Measurements from ENCODE around the gene IGFALS. TPM values are rescaled to one million over a fixed set of nuclear protein-coding genes. Genes with fewer than 3 reads are reported as not detected.

The IGFALS gene
- total RNA-seq, 3 donors from 2014 or later: 0.32 to 0.44 (median 0.33) TPM

Other genes with a start within 250 kb of the IGFALS start
- 10 to 100 TPM; 17.0 to 30.1 (median 23.9) TPM for gene IFT140, start 181.6 kb downstream of the IGFALS start, total RNA-seq
- 10 to 100 TPM in 2 of 3 donors, 1 to 10 TPM in 1; 9.6 to 13.8 (median 10.8) TPM for gene CRAMP1, start 181.3 kb downstream of the IGFALS start, total RNA-seq
- 10 to 100 TPM; 19.2 to 44.2 (median 36.0) TPM for gene JPT2, start 115.4 kb downstream of the IGFALS start, total RNA-seq
- 10 to 100 TPM; 41.1 to 82.6 (median 71.6) TPM for gene MAPK8IP3, start 87.5 kb downstream of the IGFALS start, total RNA-seq
- 100 to 1,000 TPM in 2 of 3 donors, 10 to 100 TPM in 1; 86.6 to 119 (median 115) TPM for gene NME3, start 22.2 kb downstream of the IGFALS start, total RNA-seq
- gene EME2, start 20.9 kb downstream of the IGFALS start, total RNA-seq: 10 to 100 TPM in 2 of 3 donors, 1 to 10 TPM in 1; 4.6 to 17.4 (median 14.0) TPM
- gene MRPS34, start 20.6 kb downstream of the IGFALS start, total RNA-seq: 10 to 100 TPM; 85.9 to 95.4 (median 87.8) TPM
- gene SPSB3, start 11.1 kb downstream of the IGFALS start, total RNA-seq: 100 to 1,000 TPM in 1 of 3 donors, 10 to 100 TPM in 2; 84.9 to 107 (median 88.5) TPM
- gene NUBP2, start 10.7 kb downstream of the IGFALS start, total RNA-seq: 10 to 100 TPM; 61.6 to 82.6 (median 80.3) TPM
- 100 to 1,000 TPM in 1 of 3 donors, 10 to 100 TPM in 2; 61.9 to 114 (median 74.7) TPM for gene HAGH, start 33.1 kb upstream of the IGFALS start, total RNA-seq
- 10 to 100 TPM; 27.2 to 35.4 (median 29.7) TPM for gene FAHD1, start 33.5 kb upstream of the IGFALS start, total RNA-seq
- not detected for gene MEIOB, start 78.5 kb upstream of the IGFALS start, total RNA-seq
- gene HS3ST6, start 124.7 kb upstream of the IGFALS start, total RNA-seq: not detected
- gene MSRB1, start 149.5 kb upstream of the IGFALS start, total RNA-seq: 10 to 100 TPM; 12.1 to 17.4 (median 17.0) TPM
- not detected for gene RPL3L, start 161.0 kb upstream of the IGFALS start, total RNA-seq
- 100 to 1,000 TPM; 114 to 233 (median 144) TPM for gene NDUFB10, start 165.8 kb upstream of the IGFALS start, total RNA-seq
- gene RPS2, start 171.1 kb upstream of the IGFALS start, total RNA-seq: 1,000 to 10,000 TPM; 1,340 to 2,607 (median 1,661) TPM
- gene RNF151, start 173.2 kb upstream of the IGFALS start, total RNA-seq: under 1 TPM in 1 of 3 donors, not detected in 2; 0.98 TPM
- 10 to 100 TPM; 32.9 to 42.3 (median 33.1) TPM for gene TBL3, start 178.3 kb upstream of the IGFALS start, total RNA-seq
- gene NOXO1, start 187.8 kb upstream of the IGFALS start, total RNA-seq: under 1 TPM in 2 of 3 donors, not detected in 1; 0.88 to 0.98 TPM
- gene GFER, start 190.5 kb upstream of the IGFALS start, total RNA-seq: 10 to 100 TPM; 15.7 to 18.1 (median 17.9) TPM
- gene SYNGR3, start 196.3 kb upstream of the IGFALS start, total RNA-seq: 1 to 10 TPM in 1 of 3 donors, under 1 TPM in 2; 0.44 to 2.0 (median 0.64) TPM
- gene ZNF598, start 216.1 kb upstream of the IGFALS start, total RNA-seq: 10 to 100 TPM; 16.0 to 25.2 (median 22.2) TPM
- not detected for gene NPW, start 226.1 kb upstream of the IGFALS start, total RNA-seq
- gene NHERF2, start 233.2 kb upstream of the IGFALS start, total RNA-seq: 10 to 100 TPM; 31.5 to 58.3 (median 38.9) TPM

All from breast epithelium (tissue), 3 donors.